Stimulated activated CD4-positive, alpha-beta T cell treated with anti-CD3 and anti-CD28 coated beads, Interleukin-12 subunit alpha, Interleukin-12 subunit beta, amount 100 ng/mL, for 48 hours (primary cell): ENCODE measurements around the gene CMAS.
"Not testable (repeated sequence)": the region's sequence is repeated elsewhere in the genome, so short reads cannot be mapped to it uniquely, and the experiment has no call there.

ENCODE experiments used
- DNase-seq, 3 donors: peaks; one replicate each; pipeline ENCODE4 v3.0.0-alpha.2; 2020; ENCODE audit warnings: low read depth in 2 of 3, low spot score in 1 of 3

Gene CMAS

GRCh38 chr12:22046090-22046967 lies at the start of gene CMAS:
TSS of gene CMAS (plus strand) at chr12:22046218. CDS start at chr12:22046304, 86 bp downstream.
- DNase-seq, result peak; percentile 69 to 81 (median 79)

GRCh38 chr12:21998295-21998694 lies 47.7 kb upstream of the CMAS start:
- no peak for DNase-seq

GRCh38 chr12:21998782-21999181 lies 47.2 kb upstream of the CMAS start:
- DNase-seq, result no peak

DNA sequence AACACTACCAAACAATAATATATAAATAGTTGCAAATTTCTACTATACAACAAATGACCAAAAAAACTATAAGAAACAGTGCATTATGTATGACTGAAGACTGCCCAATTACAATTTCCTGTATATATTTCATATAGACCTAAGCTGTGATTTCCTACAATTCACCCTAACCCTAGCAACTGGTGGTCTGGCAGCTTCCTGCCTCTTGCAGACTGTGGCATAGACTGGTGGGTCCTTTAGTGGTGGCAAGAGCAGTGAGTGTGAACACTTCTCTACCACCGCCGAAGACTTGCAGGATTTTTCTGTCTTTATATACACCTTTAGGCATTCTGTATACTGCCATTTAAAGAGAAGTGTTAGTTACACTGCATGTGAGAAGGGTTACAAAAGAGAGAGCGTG lies 43.6 kb upstream of the CMAS start:
- no peak for DNase-seq

DNA sequence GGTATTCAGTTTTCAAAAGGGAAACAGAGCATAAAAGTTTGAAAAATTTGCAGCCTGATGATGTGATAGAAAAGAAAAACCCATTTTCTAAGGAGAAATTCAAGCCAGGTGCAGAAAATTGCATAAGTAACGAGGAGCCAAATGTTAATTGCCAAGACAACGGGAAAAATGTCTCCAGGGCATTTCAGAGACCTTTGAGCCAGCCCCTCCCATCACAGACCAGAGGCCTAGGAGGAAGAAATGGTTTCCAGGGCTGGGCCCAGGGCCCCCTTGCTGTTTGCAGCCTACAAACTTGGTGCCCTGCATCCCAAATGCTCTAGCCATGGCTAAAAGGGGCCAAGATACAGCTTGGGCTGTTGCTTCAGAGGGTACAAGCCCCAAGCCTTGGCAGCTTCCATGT lies 38.2 kb upstream of the CMAS start:
- not testable (repeated sequence) for DNase-seq

DNA sequence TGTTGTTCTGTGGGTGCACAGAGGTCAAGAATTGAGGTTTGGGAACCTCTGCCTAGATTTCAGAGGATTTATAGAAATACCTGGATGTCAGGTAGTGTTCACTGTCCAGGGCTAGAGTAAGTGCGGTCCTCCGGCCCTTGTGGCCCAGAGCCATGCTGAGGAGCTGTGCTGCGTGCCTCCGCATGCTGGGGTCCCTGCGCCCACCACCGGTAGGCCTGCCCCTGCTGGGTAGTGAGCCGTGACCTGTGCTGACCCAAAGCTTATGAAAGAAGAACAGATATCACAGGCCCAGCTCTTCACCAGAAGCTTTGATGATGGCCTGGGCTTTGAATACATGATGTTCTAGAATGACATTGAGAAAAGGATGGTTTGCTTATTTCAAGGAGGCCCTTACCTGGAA lies 37.8 kb upstream of the CMAS start:
- DNase-seq, result no peak

- DNase-seq, result no peak
Measured at GRCh38 chr12:22014041-22014782, 31.8 kb upstream of the CMAS start.

DNA sequence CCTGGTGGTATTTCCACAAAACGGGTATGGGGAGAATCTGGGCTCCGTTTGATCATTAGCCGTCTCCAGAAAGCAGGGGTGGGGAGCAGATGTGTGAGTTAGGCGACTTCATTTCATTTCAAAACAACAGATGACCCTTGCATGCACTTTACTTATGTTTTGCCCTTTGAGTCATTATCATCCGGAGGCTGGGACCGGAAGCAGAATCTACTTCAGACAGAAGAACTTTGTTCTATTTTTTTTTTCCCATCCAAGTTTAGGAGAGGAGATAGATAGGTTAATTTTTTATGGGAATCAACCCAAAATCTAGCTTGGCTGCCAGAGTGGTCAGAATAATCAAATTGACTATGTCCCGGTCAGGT lies 31.3 kb upstream of the CMAS start:
- no peak for DNase-seq

DNA sequence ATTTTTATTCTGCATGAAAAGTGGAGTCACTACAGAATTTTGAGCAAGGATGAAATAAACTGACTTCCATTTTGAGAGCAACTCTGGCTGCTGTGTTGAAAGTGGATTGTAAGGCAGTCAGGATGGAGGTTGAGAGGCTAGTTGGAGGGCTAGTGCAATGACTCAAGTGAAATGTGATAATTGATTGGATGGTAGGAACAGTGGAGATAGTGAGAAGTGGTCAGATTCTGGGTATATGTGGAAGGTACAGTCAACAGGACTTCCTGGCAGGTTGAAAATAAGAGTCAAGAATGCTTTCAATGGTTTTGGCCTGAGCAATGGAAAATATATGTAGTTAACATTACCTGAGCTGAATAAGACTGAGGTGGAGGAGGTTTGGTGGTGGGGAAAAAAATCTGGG lies 29.0 kb upstream of the CMAS start:
- DNase-seq, result no peak

GRCh38 chr12:22018860-22019259 lies 27.2 kb upstream of the CMAS start:
- no peak for DNase-seq

GRCh38 chr12:22023489-22023888 lies 22.5 kb upstream of the CMAS start:
- not testable (repeated sequence) for DNase-seq

DNA sequence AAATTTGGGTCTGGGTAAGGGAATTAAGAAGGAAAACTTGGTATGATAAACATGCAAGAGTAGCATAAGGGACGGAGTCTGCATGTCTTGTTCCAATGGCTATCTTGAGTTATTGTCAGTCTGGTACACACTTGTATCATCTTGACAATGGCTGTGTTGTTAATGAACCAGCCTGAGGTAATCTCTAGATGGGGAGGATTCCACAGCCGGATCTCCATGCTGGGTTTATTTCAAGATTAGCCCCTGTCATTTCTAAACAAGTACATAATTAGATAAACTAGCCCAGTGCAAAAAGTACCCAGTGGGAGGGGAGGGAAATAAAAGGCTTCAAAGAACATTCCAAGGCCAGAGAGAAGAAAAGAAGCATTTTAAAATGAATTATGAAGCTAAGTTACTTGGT lies 16.5 kb upstream of the CMAS start:
- no peak for DNase-seq

- no peak for DNase-seq
Measured at GRCh38 chr12:22029991-22030390, 16.0 kb upstream of the CMAS start.

- no peak for DNase-seq
Measured at GRCh38 chr12:22032732-22033131, 13.3 kb upstream of the CMAS start.

DNA sequence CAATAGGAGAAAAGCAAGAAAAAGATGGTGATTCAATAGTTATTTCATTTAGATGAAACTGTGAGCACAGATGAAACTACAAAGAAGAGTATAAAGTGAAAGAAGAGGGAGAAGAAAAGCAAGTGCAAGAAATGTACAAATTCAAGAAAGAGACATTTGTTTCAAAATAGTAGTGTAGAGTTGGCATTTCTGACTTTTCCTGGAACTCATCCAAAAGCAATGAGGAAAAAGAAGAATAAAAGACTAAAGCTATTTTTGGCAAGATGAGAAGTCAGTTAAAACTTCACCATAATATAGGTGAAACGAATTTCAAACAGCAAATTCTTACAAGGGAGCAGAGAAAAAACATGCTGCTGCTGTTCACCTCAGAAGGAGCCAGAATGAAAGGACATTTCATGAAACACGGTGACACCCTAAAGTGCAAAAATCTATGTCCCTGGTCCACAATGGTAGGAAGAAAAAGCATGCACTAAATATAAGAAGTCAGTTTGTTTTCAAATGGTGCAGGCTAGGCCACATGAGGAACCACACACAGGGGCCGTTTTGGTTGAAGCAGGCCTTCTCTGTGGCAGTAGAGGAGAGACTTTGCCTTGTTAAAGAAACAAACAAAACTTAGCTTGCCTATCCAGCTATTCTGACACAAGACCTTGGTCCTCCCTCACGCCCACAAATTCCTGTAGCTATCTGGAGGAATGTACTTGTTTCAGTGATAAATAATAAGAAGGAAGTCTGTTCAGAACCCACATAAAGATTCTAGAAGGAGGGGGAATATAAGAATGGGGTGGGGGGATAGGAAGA lies 11.1 kb upstream of the CMAS start:
- no peak for DNase-seq

DNA sequence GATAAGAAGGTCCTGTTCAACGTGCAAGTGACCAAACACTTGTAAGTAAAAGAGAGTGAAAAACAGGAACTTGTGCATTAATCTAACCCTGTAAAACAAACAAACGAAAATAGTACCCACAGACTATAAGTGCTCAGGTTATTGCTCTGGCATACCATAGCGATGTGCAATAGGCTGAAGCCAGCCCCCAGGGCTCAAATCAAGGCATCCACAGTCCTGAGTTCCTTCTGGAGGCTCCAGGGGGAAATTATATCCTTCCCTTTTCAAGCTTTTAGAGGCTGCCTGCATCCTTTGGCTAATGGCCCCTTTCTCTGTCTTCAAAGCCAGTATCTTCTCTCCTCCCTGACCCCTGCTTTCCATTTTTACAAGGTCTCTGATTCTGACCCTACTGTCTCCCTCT lies 8.1 kb upstream of the CMAS start:
- DNase-seq, result no peak

DNA sequence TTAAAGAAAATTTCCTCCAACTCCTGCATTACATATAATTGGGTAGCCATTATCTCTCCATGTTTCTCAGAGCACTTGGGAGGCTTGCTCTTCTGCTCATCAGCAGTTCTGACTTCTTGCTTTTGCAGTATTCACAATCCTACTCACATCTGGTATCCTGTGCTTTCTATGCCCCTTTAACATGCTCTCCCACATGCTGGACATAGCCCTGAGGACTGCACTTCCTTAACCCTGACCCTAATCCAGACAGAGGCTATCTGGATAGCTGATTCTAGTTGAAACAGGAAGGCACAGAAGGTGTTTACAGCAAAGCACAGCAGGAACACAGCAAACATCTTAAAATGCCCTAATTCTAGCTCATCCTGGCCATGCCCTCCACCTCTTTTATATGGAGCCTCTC lies 7.3 kb upstream of the CMAS start:
- no peak for DNase-seq

DNA sequence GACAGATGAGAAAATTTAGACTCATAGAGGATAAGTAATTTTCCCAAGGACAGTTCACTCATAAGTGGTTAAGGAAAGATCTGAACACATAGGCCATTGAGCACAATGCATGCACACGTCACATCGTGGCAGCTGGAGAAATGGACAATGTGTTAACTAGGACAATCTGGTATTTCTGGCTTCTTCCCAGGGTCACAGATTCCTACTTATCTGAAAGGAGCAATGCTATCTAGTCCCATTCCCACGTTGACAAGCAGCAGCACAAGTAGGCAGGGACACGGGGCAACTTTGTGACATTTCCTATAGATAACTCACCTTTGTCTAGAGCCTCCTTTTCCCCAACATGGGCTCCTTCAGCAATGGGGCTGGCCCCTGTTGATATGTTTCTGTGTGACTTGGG lies 6.7 kb upstream of the CMAS start:
- DNase-seq, result no peak

DNA sequence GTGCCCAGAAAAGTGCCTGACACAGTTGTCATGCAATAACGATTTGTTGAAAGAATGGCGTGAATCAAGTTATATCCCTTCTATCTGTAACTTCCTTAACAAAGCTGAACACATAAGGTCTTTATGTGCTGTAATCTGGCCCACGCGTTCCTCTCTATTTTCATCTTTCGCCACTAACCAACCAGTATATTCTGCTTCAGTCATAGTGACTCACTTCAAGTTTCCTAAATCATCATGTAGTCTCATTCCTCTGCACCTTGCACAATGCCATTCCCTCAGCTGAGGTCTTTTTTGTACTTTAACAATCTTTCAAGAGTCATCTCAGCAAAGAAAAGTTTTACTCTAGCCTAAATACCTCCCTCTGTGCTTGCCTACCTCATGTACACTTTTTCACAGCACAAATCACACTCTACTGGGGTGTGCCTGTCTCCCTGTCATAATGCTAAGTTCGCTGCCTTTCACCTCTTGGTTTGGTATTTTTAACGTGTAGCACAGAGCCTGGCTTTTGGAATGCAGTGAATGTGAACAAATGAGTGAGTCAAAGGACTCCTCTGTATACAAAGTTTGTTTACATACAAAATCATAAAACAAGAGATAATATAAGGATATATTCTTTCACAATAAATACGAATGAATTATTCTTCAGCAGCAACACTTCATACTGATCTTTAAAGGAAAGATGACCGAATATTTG lies 2.9 kb upstream of the CMAS start:
- DNase-seq, result no peak

GRCh38 chr12:22043943-22044342 lies 2.1 kb upstream of the CMAS start:
- DNase-seq, result no peak

DNA sequence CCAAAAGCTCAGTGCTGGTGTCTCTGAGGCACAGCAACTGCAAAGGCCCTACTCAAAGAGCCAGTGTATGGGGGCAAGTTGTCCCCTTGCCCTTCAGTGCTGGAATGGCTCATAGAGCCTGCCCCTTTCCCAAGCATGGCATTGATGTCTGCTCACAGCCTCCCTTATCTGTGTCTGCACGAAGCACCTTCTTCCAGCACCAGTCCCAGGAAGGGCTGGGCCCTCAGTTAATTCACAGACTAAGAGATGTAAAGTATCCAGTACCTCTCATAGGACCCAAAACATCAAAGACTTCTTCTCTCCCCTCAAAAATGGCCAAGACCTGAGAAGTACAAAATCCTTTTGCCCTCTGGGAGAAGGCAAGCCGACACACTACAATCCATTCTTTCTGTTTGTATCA lies 1.6 kb upstream of the CMAS start:
- DNase-seq, result no peak
